Astrocyte (in vitro differentiated cells and primary cell): ENCODE results near the gene ARMC12.

Experiments used
- EZH2 ChIP-seq: IDR thresholded peaks from 2 replicates; pipeline ENCODE4 v1.6.1; 2012; ENCODE audit warnings: mild to moderate bottlenecking, low read length, inconsistent platforms; ENCODE audit not compliant: insufficient read depth
- TF ChIP-seq, protein P1 (sequence below): IDR thresholded peaks from 2 replicates; pipeline ENCODE4 v1.5.1; 2011; ENCODE audit warnings: low read depth, mild to moderate bottlenecking, inconsistent platforms, low read length, moderate library complexity; ENCODE audit not compliant: insufficient read depth

DNA sequence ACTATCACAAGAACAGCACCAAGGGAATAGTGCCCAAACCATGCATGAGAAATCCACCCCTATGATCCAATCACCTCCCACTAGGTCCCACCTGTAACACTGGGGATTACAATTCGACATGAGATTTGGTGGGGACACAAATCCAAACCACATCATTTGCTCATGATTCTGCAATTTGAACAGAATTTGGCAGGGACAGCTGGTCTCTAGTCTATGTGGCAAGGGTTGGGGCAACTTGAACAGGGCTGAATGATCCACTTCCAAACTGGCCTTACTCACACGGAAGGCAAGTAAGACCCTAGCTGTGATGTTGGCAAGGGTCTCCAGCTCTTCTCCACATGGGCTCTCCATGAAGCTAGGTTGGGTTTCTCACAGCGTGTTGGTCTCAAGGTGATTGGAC lies 38.0 kb upstream of the ARMC12 start:
- TF ChIP-seq, protein P1, sequence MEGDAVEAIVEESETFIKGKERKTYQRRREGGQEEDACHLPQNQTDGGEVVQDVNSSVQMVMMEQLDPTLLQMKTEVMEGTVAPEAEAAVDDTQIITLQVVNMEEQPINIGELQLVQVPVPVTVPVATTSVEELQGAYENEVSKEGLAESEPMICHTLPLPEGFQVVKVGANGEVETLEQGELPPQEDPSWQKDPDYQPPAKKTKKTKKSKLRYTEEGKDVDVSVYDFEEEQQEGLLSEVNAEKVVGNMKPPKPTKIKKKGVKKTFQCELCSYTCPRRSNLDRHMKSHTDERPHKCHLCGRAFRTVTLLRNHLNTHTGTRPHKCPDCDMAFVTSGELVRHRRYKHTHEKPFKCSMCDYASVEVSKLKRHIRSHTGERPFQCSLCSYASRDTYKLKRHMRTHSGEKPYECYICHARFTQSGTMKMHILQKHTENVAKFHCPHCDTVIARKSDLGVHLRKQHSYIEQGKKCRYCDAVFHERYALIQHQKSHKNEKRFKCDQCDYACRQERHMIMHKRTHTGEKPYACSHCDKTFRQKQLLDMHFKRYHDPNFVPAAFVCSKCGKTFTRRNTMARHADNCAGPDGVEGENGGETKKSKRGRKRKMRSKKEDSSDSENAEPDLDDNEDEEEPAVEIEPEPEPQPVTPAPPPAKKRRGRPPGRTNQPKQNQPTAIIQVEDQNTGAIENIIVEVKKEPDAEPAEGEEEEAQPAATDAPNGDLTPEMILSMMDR, result no peak
- no peak for TF ChIP-seq EZH2
